Mucosa of descending colon (tissue), 3 donors: Measurements from ENCODE around the gene KCNK5. TPM values are rescaled to one million over a fixed set of nuclear protein-coding genes. Genes with fewer than 3 reads are reported as not detected.

Experiments
- ATAC-seq: fragments of 200-7000 bp; cut with Tn5 transposase; one replicate; pipeline ENCODE4 v1.9.1; 2020; ENCODE audit warnings: mild to moderate bottlenecking, moderate library complexity
- DNase-seq, 3 donors: peaks; one replicate each; pipeline ENCODE4 v3.0.0-alpha.2; 2020
- H3K36me3 ChIP-seq: fragments of 200-600 bp; one replicate; pipeline ENCODE4 v1.8.0; 2021; ENCODE audit warnings: low read depth, mild to moderate bottlenecking
- H3K4me1 ChIP-seq: fragments of 200-600 bp; one replicate; pipeline ENCODE4 v1.8.0; 2021; ENCODE audit warnings: low read depth, mild to moderate bottlenecking
- H3K4me3 ChIP-seq: fragments of 200-600 bp; one replicate; pipeline ENCODE4 v1.8.0; 2021; ENCODE audit warnings: mild to moderate bottlenecking
- H3K9me3 ChIP-seq: fragments of 200-600 bp; one replicate; pipeline ENCODE4 v1.8.0; 2021; ENCODE audit warnings: mild to moderate bottlenecking
- CTCF ChIP-seq: fragments of 200-600 bp; IDR thresholded peaks from one replicate; pipeline ENCODE4 v1.8.0; 2022; ENCODE audit warnings: antibody characterized with exemption, mild to moderate bottlenecking
- intact Hi-C, 2 donors: fragments of 100-400 bp; cut with DNase I in 1 of 2; cut with micrococcal nuclease in 1 of 2; formaldehyde crosslinking; loops; one replicate each; pipeline versions ENCODE4 v1.11.0 to v1.11.1; 2022; cut with DNase I, micrococcal nuclease
- total RNA-seq, 3 donors: library from RNA; stranded (reverse); fragmentation: NEBNext Ultra II Directional in 2 of 3; extraction: Animal tissue kit (Norgen Biotek cat#: 25700) in 2 of 3; gene quantifications; one replicate each; pipeline versions ENCODE4 v1.2.1 to v1.2.4, GENCODE V29; 2021 to 2023
- donor health status: DM: no; HTN: no; CAD: no; lungs with moderate emphysema.
- donor health status: DM: no; HTN: no; CAD: no.
- donor health status: DM: no; HTN: yes; CAD: no.

Gene KCNK5
- total RNA-seq, 3 donors from 2014 or later = 33.6 to 69.8 (median 42.7) TPM

- Histone ChIP-seq H3K36me3 (no peaks in the 10 kb centered on the region), H3K4me3 (no peak overlapping the region), H3K4me1 (peaks cover 35% of the 10 kb centered on the region), H3K9me3 (no peaks in the 10 kb centered on the region)
- TF ChIP-seq CTCF = no peak
- DNase-seq = no peak
- ATAC-seq = no peak
- intact Hi-C loops = no loop called here
These were observed 18.8 kb downstream of the KCNK5 start for GRCh38 chr6:39210450-39210849.

GRCh38 chr6:39209911-39210310, 19.4 kb downstream of the KCNK5 start:
- no peak overlapping the region for H3K4me3 ChIP-seq
- ATAC-seq (no peak), DNase-seq (no peak)
- no peaks in the 10 kb centered on the region for H3K36me3 ChIP-seq
- no peaks in the 10 kb centered on the region for H3K9me3 ChIP-seq
- peaks cover 35% of the 10 kb centered on the region for H3K4me1 ChIP-seq
- intact Hi-C loops = no loop called here
- no peak for TF ChIP-seq CTCF

- DNase-seq = no peak
- TF ChIP-seq CTCF = no peak
- Histone ChIP-seq H3K36me3 (no peaks in the 10 kb centered on the region), H3K9me3 (no peaks in the 10 kb centered on the region), H3K4me3 (no peak overlapping the region), H3K4me1 (peaks cover 38% of the 10 kb centered on the region)
- intact Hi-C loops = no loop called here
- peak; percentile 35 for ATAC-seq
These were observed 19.9 kb downstream of the KCNK5 start for GRCh38 chr6:39209360-39209811.

GRCh38 chr6:39208223-39208739, 21.0 kb downstream of the KCNK5 start:
- peaks cover 48% of the 10 kb centered on the region for H3K4me1 ChIP-seq
- no peaks in the 10 kb centered on the region for H3K9me3 ChIP-seq
- no peak for TF ChIP-seq CTCF
- DNase-seq (no peak), ATAC-seq (no peak)
- intact Hi-C loops = no loop called here
- no peak overlapping the region for H3K4me3 ChIP-seq
- H3K36me3 ChIP-seq = no peaks in the 10 kb centered on the region

GRCh38 chr6:39207416-39208222, 21.7 kb downstream of the KCNK5 start:
- intact Hi-C loops = no loop called here
- no peak for DNase-seq
- no peaks in the 10 kb centered on the region for H3K36me3 ChIP-seq
- ATAC-seq = no peak
- H3K4me3 ChIP-seq = no peak overlapping the region
- TF ChIP-seq CTCF = no peak
- H3K4me1 ChIP-seq = peaks cover 53% of the 10 kb centered on the region
- no peaks in the 10 kb centered on the region for H3K9me3 ChIP-seq
